ENCODE measurements around the gene RPRD2. TPM values are rescaled to one million over a fixed set of nuclear protein-coding genes. Genes with fewer than 3 reads are reported as not detected.
"Not testable (repeated sequence)": the region's sequence is repeated elsewhere in the genome, so short reads cannot be mapped to it uniquely, and the experiment has no call there.

RPRD2 gene
- total RNA-seq, 1 donor from 2014 or later: 32.0 TPM

- Histone ChIP-seq H3K4me1 (peaks cover 3% of the 10 kb centered on the region), H3K9me3 (no peaks in the 10 kb centered on the region), H3K36me3 (no peaks in the 10 kb centered on the region), H3K4me3 (no peak overlapping the region), H3K27me3 (ENCODE audit: low read depth) (no peaks in the 10 kb centered on the region), H3K27ac (no peak overlapping the region)
- TF ChIP-seq CTCF (IDR thresholded peaks at IDR 0.05): no peak
- ATAC-seq (no peak), DNase-seq (no peak)
- intact Hi-C loops (cut with DNase I): no loop called here
These were observed 28.7 kb downstream of the RPRD2 start for GRCh38 chr1:150392627-150393026.

- intact Hi-C loops (cut with DNase I): not testable (repeated sequence)
These were observed 31.2 kb downstream of the RPRD2 start for GRCh38 chr1:150395115-150395514.

DNA sequence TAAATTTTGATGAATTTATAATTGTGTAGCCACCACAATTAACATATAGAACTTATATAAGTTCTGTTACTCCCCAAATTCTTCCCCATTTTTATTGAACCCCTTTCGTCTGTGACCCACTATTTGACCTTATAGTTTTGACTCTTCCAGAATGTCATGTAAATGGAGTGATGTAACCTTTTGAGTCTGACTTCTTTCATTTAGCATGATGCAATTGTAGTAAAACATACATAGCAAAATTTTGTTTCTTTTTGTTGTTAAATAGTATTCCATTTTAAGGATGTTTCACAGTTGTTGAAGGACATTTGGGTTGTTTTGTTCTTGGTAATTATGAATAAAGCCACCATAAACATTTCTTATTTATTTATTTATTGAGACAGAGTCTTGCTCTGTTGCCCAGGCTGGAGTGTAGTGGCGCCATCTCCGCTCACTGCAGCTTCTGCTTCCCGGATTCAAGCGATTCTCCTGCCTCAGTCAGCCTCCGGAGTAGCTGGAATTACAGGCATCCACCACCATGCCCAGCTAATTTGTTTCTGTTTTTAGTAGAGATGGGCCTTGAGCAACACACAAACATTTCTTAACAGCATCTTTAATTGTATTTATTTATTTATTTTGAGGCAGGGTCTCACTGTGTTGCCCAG, 33.6 kb downstream of the RPRD2 start:
- no peaks in the 10 kb centered on the region for H3K9me3 ChIP-seq
- intact Hi-C loops (cut with DNase I): no loop called here
- H3K4me3 ChIP-seq: no peak overlapping the region
- no peak for DNase-seq
- no peaks in the 10 kb centered on the region for H3K36me3 ChIP-seq
- H3K4me1 ChIP-seq: no peaks in the 10 kb centered on the region
- H3K27me3 ChIP-seq (ENCODE audit: low read depth): no peaks in the 10 kb centered on the region
- H3K27ac ChIP-seq: no peak overlapping the region
- no peak for TF ChIP-seq CTCF (IDR thresholded peaks at IDR 0.05)
- ATAC-seq: no peak

More at GRCh38 chr1:150395115-150395514, 31.2 kb downstream of the RPRD2 start:
- not testable (repeated sequence) for DNase-seq; H3K4me3 ChIP-seq; H3K9me3 ChIP-seq; H3K27ac ChIP-seq; H3K4me1 ChIP-seq; H3K36me3 ChIP-seq; H3K27me3 ChIP-seq (ENCODE audit: low read depth); ATAC-seq

DNA sequence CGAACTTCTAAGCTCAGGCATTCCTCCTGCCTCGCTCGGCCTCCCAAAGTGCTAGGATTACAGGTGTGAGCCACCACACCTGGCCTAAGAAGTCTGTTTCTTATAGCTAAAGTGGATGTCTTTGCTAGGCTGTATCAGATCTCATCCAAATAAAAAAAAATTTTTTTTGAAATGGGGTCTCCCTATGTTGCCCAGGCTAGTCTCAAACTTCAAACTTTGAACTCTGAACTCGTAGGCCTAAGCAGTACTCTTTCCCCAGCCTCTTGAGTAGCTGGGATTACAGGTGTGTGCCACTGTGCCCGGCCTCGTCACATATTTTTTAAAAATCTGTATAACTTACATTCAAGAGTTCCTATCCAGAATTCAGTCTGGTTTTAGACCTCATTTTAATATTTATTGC, 40.5 kb downstream of the RPRD2 start:
- TF ChIP-seq CTCF (IDR thresholded peaks at IDR 0.05): no peak
- intact Hi-C loops (cut with DNase I): no loop called here
- ATAC-seq: no peak
- Histone ChIP-seq H3K9me3 (no peaks in the 10 kb centered on the region), H3K27me3 (ENCODE audit: low read depth) (no peaks in the 10 kb centered on the region), H3K27ac (no peak overlapping the region), H3K36me3 (no peaks in the 10 kb centered on the region), H3K4me3 (no peak overlapping the region), H3K4me1 (peaks cover 22% of the 10 kb centered on the region)
- DNase-seq: no peak

- intact Hi-C loops (cut with DNase I): no loop called here
- no peak overlapping the region for H3K27ac ChIP-seq
- peaks cover 29% of the 10 kb centered on the region for H3K4me1 ChIP-seq
- H3K4me3 ChIP-seq: no peak overlapping the region
- no peak for DNase-seq
- no peaks in the 10 kb centered on the region for H3K36me3 ChIP-seq
- H3K9me3 ChIP-seq: no peaks in the 10 kb centered on the region
- no peak for ATAC-seq
- no peaks in the 10 kb centered on the region for H3K27me3 ChIP-seq (ENCODE audit: low read depth)
- no peak for TF ChIP-seq CTCF (IDR thresholded peaks at IDR 0.05)
These were observed 41.7 kb downstream of the RPRD2 start for GRCh38 chr1:150405660-150406059.

GRCh38 chr1:150406483-150406882, 42.5 kb downstream of the RPRD2 start:
- intact Hi-C loops (cut with DNase I): no loop called here
- TF ChIP-seq CTCF (IDR thresholded peaks at IDR 0.05): no peak
- no peak overlapping the region for H3K27ac ChIP-seq
- H3K36me3 ChIP-seq: no peaks in the 10 kb centered on the region
- ATAC-seq (no peak), DNase-seq (no peak)
- H3K9me3 ChIP-seq: no peaks in the 10 kb centered on the region
- no peaks in the 10 kb centered on the region for H3K27me3 ChIP-seq (ENCODE audit: low read depth)
- peaks cover 29% of the 10 kb centered on the region for H3K4me1 ChIP-seq
- H3K4me3 ChIP-seq: no peak overlapping the region

All from lower lobe of right lung (tissue), 2 donors.